Ishikawa (cell line): ENCODE measurements around the gene TIMM44.

Experiments used
- CEBPB ChIP-seq: IDR thresholded peaks from 2 replicates; pipeline ENCODE4 v1.6.1; 2012
- CREB1 ChIP-seq: IDR thresholded peaks from 2 replicates; pipeline ENCODE4 v1.6.1; 2012; ENCODE audit warnings: low read depth
- EGR1 ChIP-seq: IDR thresholded peaks from 2 replicates; pipeline ENCODE4 v1.6.1; 2012
- EP300 ChIP-seq: IDR thresholded peaks from 2 replicates; pipeline ENCODE4 v1.6.1; 2012; ENCODE audit warnings: borderline replicate concordance
- FOXM1 ChIP-seq: IDR thresholded peaks from 2 replicates; pipeline ENCODE4 v1.6.1; 2012; ENCODE audit warnings: low read depth, borderline replicate concordance
- MAX ChIP-seq: IDR thresholded peaks from 2 replicates; pipeline ENCODE4 v1.6.1; 2012
- NFIC ChIP-seq: IDR thresholded peaks from 2 replicates; pipeline ENCODE4 v1.6.1; 2012
- RAD21 ChIP-seq: IDR thresholded peaks from 2 replicates; pipeline ENCODE4 v1.6.1; 2012; ENCODE audit warnings: low read depth
- TAF1 ChIP-seq: IDR thresholded peaks from 2 replicates; pipeline ENCODE4 v1.6.1; 2012; ENCODE audit warnings: low read depth, mild to moderate bottlenecking
- TCF12 ChIP-seq: IDR thresholded peaks from 2 replicates; pipeline ENCODE4 v1.6.1; 2012; ENCODE audit warnings: low read depth
- TEAD4 ChIP-seq: IDR thresholded peaks from 2 replicates; pipeline ENCODE4 v1.6.1; 2012
- YY1 ChIP-seq: IDR thresholded peaks from 2 replicates; pipeline ENCODE4 v1.6.1; 2012; ENCODE audit warnings: low read depth
- ZBTB7A ChIP-seq: IDR thresholded peaks from 2 replicates; pipeline ENCODE4 v1.6.1; 2012; ENCODE audit warnings: low read depth
- TF ChIP-seq, protein P1 (sequence below): IDR thresholded peaks from 2 replicates; pipeline ENCODE4 v1.6.1; 2012; ENCODE audit warnings: low read depth, mild to moderate bottlenecking

GRCh38 chr19:7965259-7965841, 21.9 kb upstream of the TIMM44 start:
- TF ChIP-seq TAF1 (no peak; the same call in 1 of the 2 replicates), YY1 (no peak), RAD21 (no peak), CEBPB (no peak), EP300 (no peak), TEAD4 (no peak), CREB1 (no peak), NFIC (no peak), MAX (no peak), EGR1 (no peak), ZBTB7A (no peak), TCF12 (no peak), FOXM1 (no peak)
- TF ChIP-seq, protein P1, sequence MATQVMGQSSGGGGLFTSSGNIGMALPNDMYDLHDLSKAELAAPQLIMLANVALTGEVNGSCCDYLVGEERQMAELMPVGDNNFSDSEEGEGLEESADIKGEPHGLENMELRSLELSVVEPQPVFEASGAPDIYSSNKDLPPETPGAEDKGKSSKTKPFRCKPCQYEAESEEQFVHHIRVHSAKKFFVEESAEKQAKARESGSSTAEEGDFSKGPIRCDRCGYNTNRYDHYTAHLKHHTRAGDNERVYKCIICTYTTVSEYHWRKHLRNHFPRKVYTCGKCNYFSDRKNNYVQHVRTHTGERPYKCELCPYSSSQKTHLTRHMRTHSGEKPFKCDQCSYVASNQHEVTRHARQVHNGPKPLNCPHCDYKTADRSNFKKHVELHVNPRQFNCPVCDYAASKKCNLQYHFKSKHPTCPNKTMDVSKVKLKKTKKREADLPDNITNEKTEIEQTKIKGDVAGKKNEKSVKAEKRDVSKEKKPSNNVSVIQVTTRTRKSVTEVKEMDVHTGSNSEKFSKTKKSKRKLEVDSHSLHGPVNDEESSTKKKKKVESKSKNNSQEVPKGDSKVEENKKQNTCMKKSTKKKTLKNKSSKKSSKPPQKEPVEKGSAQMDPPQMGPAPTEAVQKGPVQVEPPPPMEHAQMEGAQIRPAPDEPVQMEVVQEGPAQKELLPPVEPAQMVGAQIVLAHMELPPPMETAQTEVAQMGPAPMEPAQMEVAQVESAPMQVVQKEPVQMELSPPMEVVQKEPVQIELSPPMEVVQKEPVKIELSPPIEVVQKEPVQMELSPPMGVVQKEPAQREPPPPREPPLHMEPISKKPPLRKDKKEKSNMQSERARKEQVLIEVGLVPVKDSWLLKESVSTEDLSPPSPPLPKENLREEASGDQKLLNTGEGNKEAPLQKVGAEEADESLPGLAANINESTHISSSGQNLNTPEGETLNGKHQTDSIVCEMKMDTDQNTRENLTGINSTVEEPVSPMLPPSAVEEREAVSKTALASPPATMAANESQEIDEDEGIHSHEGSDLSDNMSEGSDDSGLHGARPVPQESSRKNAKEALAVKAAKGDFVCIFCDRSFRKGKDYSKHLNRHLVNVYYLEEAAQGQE, result no peak
